AG04449 (cell line): ENCODE measurements around the gene PTPRK.

Experiments
- CTCF ChIA-PET: fragments of 350-600 bp; formaldehyde crosslinking; extraction: SDS; loops from one replicate; lab custom pipeline; 2021; ENCODE audit warnings: antibody characterized with exemption; lab: Yijun Ruan, JAX
- POLR2A ChIA-PET: fragments of 400-600, 350-600 bp; formaldehyde crosslinking; extraction: SDS; loops from one replicate; lab custom pipeline; 2020; ENCODE audit warnings: antibody characterized with exemption, inconsistent platforms; lab: Yijun Ruan, JAX
- DNase-seq: peaks from one replicate; pipeline ENCODE4 v3.0.0-alpha.2; 2010; ENCODE audit warnings: low read depth, low spot score
- H3K4me3 ChIP-seq: 2 replicates; pipeline ENCODE4 v1.5.1; 2011; ENCODE audit warnings: low read depth, mild to moderate bottlenecking, control low read depth, low read length
- CTCF ChIP-seq: IDR thresholded peaks from one replicate; pipeline ENCODE4 v1.5.1; 2011; ENCODE audit warnings: mild to moderate bottlenecking, moderate library complexity, low read length, control low read depth, inconsistent platforms; ENCODE audit not compliant: insufficient read depth; ENCODE audit errors: missing control alignments

Gene PTPRK

GRCh38 chr6:128395596-128395995 is 124.8 kb downstream of the PTPRK start:
- no peak overlapping the region for H3K4me3 ChIP-seq
- POLR2A ChIA-PET = no interaction called here
- CTCF ChIA-PET = no interaction called here
- DNase-seq = no peak
- no peak for TF ChIP-seq CTCF

GRCh38 chr6:128395188-128395587 is 125.2 kb downstream of the PTPRK start:
- no peak for DNase-seq
- ChIA-PET CTCF (no interaction called here), POLR2A (no interaction called here)
- TF ChIP-seq CTCF = no peak
- H3K4me3 ChIP-seq = no peak overlapping the region

GRCh38 chr6:128394167-128394566 is 126.2 kb downstream of the PTPRK start:
- CTCF ChIA-PET = no interaction called here
- peak; percentile 34 for DNase-seq
- POLR2A ChIA-PET = no interaction called here
- no peak overlapping the region for H3K4me3 ChIP-seq
- TF ChIP-seq CTCF = no peak

- TF ChIP-seq CTCF = no peak
- no peak for DNase-seq
- POLR2A ChIA-PET = no interaction called here
- no peak overlapping the region for H3K4me3 ChIP-seq
- CTCF ChIA-PET = no interaction called here
Measured at GRCh38 chr6:128389820-128390534, 130.4 kb downstream of the PTPRK start.

- ChIA-PET CTCF (no interaction called here), POLR2A (no interaction called here)
- TF ChIP-seq CTCF = no peak
- DNase-seq = no peak
- no peak overlapping the region for H3K4me3 ChIP-seq
Measured at GRCh38 chr6:128388380-128388779, 132.0 kb downstream of the PTPRK start.

GRCh38 chr6:128380891-128381290 is 139.5 kb downstream of the PTPRK start:
- no peak for TF ChIP-seq CTCF
- ChIA-PET POLR2A (no interaction called here), CTCF (interaction anchor here (0.6 to 1.0 kb wide), 2 partner anchors 20 to 917 kb away, joined by 3 read pairs; no protein-coding TSS in a partner anchor)
- no peak overlapping the region for H3K4me3 ChIP-seq
- no peak for DNase-seq
